H4 (cell line): Measurements from ENCODE around the gene MAN2A1. TPM values are rescaled to one million over a fixed set of nuclear protein-coding genes. Genes with fewer than 3 reads are reported as not detected.
"Not testable (repeated sequence)": the region's sequence is repeated elsewhere in the genome, so short reads cannot be mapped to it uniquely, and the experiment has no call there.

Experiments used
- DNase-seq: peaks from one replicate; pipeline ENCODE4 v3.0.0-alpha.2; 2015; ENCODE audit warnings: low spot score
- total RNA-seq: library from RNA; depleted of rRNA; stranded (reverse); fragments of >200 nt; shearing (Covaris generic); gene quantifications from 2 replicates; pipeline ENCODE4 v1.2.3, GENCODE V29; 2014

Gene MAN2A1
- total RNA-seq, 1 experiment from 2014 or later = 36.9 TPM

- DNase-seq = no peak
Observed at GRCh38 chr5:109756543-109757185, 66.9 kb downstream of the MAN2A1 start.

DNA sequence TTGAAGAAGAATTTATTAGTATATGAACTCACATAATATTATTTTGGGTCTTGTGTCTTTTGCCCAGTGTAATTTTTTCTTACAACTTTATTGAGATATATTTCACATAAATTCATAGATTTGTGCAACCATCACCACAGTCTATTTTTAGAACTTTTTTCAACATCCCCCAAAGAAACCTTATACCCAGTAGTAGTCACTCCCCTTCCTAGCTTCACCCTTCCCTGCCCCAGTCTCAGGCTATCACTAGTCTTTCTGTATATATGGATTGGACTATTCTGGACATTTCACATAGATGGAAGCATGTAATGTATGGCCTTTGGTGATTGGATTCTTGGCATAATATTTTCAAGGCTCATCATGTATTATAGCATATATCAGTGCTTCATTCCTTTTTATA is 67.8 kb downstream of the MAN2A1 start:
- no peak for DNase-seq

DNA sequence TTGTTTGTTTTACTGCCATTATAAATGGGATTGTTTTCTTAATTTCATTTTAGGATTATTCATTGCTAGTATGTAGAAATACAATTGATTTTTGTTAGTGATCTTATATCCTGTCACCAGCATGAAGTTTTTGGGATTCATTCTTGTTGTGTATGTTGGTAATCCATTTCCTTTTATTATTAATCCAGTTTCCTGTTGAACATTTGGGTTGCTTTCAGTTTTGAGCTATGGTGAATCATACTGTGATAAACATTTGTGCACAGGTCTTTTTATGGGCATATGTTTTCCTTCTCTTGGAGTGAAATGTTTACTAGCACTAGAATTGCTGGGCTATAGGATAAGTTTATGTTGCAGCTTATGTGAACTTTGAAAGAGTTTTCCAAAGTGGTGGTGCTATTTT is 69.6 kb downstream of the MAN2A1 start:
- peak; percentile 41 for DNase-seq

DNA sequence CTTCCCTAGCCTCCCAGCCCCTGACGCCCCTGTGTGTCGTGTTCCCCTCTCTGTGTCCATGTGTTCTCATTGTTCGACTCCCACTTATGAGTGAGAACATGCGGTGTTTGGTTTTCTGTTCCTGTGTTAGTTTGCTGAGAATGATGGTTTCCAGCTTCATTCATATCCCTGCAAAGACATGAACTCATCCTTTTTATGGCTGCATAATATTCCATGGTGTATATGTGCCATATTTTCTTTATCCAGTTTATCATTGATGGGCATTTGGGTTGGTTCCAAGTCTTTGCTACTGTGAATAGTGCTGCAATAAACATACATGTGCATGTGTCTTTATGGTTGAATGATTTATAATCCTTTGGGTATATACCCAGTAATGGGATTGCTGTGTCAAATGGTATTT is 70.4 kb downstream of the MAN2A1 start:
- DNase-seq = not testable (repeated sequence)

- DNase-seq = no peak
Observed at GRCh38 chr5:109762821-109763220, 73.1 kb downstream of the MAN2A1 start.

GRCh38 chr5:109767184-109767995 is 77.7 kb downstream of the MAN2A1 start:
- DNase-seq = no peak

DNA sequence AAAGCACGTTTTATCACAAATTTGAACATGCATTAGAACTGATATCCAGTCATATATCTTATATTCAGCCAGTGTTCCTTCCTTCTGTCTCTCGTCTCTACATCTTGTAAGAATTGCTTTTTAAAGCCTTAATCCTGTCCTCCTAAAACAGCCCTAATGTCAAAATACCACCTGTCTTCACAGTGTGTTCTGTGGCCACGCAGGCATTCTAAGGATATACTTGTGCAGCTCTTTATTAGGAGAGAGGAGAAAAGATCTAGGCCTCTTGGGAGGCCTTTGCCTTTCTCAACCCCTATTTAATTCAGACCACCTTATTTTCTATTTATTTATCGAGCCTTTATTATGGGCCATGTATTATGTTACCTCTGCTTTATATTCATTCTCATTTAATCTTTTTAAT is 78.3 kb downstream of the MAN2A1 start:
- no peak for DNase-seq

DNA sequence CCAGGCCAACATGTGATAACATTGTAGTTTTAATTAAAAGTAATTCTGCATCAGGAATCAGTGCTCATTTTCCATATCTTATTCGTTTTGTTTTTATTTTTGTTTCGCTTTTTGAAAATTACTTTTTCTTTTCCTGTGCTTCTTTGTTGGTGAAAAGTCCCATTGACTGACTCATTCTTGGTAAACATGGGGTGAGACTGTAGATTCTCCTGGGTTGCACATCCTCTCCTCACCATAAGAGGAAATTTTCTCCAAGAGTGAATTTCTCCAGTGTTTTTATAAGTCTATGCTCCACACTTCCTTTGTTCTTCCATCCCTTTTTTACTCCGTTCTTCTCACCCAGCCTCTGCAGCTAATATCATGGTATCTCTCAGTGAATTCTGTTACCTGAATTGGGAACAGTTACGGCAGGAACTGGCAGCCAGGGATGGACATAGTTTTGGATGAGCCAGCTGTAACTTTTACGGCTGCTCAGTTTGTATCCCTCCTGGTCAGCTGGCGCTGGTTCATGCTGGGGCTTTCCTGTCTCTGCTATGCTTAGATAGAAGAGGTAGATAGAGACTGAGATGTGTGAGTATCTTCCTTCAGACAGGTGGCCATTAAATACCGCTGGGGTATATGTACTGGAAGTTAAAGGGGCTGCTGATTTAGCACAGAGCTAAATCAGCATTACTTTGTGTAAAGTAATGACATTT is 80.0 kb downstream of the MAN2A1 start:
- DNase-seq = no peak

GRCh38 chr5:109775130-109775529 is 85.4 kb downstream of the MAN2A1 start:
- no peak for DNase-seq

DNA sequence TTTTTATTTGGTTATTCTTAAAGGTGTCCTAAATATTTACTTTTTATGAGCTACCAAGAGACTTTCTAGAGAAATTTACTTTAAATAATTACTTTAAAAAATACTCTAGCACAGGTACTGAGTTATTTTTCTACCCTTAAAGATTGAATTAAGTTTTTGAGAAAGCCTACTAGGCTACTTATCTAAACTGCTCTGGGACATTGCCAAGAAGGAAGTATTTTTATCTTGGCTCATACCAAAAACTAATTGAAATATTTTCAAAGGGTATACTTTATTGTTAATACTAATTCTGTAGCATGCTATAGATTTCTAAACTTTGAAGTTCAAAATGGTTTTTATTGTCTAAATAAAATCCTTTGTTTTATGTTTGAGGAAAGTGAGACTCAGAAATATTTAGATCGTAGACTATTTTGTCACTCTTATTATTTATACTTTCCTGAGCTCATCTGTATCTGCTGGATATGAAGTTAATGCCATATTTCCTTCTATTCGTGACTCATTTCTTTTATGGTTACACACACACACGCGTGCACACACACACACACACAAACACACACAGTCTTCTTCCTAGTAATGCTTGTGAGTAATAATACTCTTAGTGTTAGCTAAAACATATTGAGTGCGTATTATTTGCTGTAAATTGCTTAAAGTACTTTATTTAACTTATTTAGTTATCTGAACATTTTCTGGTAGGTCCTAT is 89.5 kb downstream of the MAN2A1 start:
- no peak for DNase-seq

- DNase-seq = no peak
Observed at GRCh38 chr5:109784687-109785086, 95.0 kb downstream of the MAN2A1 start.

DNA sequence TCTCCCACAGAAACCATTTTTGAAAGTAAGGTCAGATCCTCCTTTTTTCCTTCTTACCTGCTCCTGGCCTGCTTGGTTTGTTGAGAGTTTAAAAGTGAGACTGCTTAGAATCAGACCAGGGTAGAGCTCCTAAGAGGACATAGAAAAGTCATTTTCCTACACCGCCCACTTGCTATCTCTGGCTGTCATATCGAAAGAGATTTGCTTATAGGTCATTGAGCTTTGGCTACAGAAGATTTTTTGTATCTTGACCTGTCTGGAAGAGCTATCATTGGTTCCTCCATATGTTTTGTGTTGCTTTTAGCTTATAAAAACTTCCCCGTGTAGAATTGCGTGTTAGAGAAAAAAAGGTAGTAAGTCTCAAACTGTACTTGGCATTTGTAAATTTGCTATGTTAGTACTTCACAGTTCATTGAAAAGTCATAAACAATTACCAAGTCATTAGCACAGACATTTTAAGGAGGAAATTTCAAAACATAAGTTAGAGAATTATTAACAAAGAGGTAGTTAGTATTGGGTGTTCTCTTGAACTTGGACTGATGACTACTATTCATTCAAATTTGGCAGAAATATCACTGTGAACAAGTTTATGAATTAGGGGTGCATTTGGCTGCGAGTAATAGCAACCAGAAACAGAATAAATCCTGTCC is 96.6 kb downstream of the MAN2A1 start:
- no peak for DNase-seq

- no peak for DNase-seq
Observed at GRCh38 chr5:109788596-109788995, 98.9 kb downstream of the MAN2A1 start.

- no peak for DNase-seq
Observed at GRCh38 chr5:109792613-109793012, 102.9 kb downstream of the MAN2A1 start.

GRCh38 chr5:109803854-109804253 is 114.1 kb downstream of the MAN2A1 start:
- no peak for DNase-seq

- no peak for DNase-seq
Observed at GRCh38 chr5:109805472-109805871, 115.7 kb downstream of the MAN2A1 start.

DNA sequence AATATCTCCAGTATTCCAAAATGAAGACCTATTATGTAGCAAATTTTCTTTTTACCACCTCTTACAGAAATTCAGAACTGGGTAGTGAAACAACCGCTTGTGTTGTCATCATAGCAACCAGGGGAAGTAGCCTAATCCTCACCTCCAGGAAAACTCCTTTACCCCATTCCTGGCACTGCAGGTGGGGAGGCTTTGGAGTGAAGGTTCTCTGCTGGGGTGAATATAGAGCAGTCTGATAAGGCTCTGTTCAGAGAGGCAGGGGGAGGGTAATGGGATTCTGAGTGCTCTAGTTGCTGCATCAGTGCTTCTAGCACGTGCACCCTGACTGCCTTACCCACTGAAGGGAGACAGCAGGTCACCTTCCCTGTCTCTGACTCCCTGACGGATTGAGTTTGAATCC is 116.2 kb downstream of the MAN2A1 start:
- no peak for DNase-seq

DNA sequence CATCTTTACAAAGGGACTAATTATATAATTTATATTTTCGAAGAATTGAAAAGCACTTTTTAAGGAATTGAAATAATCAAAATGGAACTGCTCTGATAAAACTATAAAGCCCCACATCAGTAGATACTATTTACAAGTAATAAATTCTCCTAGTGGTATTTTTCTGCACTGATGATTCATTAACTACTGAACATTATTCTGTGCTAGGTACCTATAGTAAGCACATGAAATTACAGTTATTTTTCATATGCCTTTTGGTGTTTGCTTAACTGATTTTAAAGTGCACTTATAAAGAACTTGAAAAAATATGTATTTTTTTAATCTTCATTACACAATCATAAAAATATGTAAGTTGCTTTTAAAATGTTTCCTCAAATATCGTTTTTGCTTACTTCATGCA is 123.0 kb downstream of the MAN2A1 start:
- DNase-seq = no peak

DNA sequence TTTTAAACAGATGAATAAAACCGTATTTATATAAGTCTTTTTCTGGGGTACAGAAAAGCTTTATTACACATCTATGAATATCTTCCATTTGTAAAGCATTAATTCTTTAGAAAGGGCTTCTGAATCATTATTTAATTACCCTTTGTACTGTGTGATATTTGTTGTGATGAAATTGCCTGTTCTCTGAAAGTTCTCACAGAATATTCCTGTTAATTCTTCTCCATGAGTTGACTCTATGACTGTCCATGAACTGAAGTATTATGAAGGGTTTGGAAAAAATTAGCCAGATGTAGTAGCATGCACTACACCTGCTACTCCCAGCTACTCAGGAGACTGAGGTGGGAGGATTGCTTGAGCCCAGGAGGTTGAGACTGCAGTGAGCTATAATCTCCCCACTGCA is 127.0 kb downstream of the MAN2A1 start:
- no peak for DNase-seq

DNA sequence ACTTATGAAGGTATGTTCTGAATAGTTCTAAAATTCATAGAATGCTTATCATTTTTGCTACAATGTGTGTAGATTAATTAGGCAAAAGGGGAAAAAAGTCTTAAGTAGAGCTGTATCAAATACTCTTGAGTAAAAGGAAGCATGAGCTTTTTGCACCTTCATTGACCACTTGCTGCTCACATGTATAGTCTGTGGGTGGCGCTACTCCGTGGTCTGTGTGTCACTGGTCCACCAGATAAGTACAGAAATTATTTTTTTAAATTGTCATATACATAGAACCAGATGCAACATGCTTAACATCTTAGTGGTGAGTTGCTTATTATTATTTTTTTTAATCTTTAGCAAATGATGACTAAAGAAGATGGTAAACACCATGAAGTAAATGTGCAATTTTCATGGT is 130.2 kb downstream of the MAN2A1 start:
- no peak for DNase-seq

DNA sequence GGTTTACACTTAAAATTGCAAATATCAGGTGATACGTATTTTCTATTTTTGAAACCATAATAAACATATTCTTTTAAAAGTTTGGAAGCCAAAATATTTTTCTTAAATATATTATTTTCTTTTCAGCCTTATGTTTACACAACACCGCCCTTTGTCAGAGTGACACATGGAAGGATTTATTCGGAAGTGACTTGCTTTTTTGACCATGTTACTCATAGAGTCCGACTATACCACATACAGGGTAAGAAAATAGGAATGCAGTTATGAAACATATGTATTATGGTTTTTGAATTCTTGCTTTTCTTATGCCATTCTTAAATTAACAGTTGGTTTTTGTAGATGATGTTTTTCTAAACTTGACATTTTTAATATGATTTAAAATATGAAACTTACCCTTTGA is 133.9 kb downstream of the MAN2A1 start:
- no peak for DNase-seq

DNA sequence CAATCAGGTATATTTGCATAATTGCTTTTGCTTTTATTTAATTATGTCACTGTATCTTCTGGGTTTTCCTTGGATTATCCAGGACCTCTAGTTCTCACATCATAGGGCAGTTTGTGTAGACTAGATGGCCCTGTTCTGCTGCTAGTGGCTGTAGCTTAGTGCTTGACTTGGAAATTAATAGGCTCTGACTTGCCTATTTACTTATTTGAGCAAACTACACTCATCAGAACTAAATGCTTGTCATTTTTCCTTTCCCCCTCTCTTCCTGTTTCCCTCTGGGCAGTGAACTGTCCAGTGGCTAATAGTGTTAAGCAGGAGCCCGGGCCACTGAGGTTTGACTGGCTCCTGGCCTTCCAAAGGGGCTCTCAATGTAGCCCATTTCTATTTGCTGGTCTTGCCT is 135.7 kb downstream of the MAN2A1 start:
- DNase-seq = no peak
